ENCODE measurements around the gene APBB3.

GRCh38 chr5:140569197-140569596 is 4.8 kb upstream of the APBB3 start:
- TF ChIP-seq CTCF (conservative IDR thresholded peaks at IDR 0.05; ENCODE audit: low read depth, low read length) (no peak), EZH2phosphoT487 (IDR thresholded peaks at IDR 0.05; ENCODE audit: borderline replicate concordance, low read length) (no peak), EZH2 (IDR thresholded peaks at IDR 0.05; ENCODE audit: low read length, unreplicated experiment) (no peak)
